ENCODE data around the gene MAML3.

GRCh38 chr4:139962130-139962684 lies 191.8 kb downstream of the MAML3 start:
- TF ChIP-seq, protein P1, sequence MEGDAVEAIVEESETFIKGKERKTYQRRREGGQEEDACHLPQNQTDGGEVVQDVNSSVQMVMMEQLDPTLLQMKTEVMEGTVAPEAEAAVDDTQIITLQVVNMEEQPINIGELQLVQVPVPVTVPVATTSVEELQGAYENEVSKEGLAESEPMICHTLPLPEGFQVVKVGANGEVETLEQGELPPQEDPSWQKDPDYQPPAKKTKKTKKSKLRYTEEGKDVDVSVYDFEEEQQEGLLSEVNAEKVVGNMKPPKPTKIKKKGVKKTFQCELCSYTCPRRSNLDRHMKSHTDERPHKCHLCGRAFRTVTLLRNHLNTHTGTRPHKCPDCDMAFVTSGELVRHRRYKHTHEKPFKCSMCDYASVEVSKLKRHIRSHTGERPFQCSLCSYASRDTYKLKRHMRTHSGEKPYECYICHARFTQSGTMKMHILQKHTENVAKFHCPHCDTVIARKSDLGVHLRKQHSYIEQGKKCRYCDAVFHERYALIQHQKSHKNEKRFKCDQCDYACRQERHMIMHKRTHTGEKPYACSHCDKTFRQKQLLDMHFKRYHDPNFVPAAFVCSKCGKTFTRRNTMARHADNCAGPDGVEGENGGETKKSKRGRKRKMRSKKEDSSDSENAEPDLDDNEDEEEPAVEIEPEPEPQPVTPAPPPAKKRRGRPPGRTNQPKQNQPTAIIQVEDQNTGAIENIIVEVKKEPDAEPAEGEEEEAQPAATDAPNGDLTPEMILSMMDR (IDR thresholded peaks at IDR 0.05): no peak
- TF ChIP-seq POLR2A (IDR thresholded peaks at IDR 0.05): no peak

Data from lower leg skin (tissue), 3 donors.